ENCODE data around the gene MED20.

DNA sequence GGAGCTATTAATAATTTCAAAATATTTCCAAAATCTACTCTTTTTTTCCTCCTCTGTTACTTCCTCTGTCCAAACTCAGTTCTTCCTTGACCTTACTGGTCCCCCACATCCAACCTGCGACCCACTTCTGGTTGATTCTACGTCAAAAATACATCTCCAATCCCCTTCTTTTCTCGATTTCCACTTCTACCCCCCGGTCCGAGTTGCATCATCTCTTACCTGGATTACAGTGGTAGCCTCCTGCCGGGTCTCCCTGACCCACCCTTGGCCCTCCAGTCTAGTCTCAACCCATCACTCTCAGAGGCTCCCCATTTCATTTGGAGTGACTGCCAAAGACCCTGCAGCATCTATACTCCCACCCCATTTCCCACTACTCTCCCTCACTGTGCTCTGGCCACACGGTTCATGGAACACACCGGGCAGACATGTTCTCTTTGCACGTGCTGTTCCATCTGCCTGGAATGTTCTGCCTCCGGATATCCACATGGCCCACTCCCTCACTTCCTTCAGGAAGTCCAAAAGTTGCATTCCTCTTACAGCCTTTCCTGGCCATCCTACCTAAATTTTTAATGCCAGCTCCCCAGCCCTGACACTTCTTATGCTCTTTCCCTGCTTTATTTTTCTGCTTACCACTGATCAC is 26.8 kb upstream of the MED20 start:
- TF ChIP-seq, protein P1, sequence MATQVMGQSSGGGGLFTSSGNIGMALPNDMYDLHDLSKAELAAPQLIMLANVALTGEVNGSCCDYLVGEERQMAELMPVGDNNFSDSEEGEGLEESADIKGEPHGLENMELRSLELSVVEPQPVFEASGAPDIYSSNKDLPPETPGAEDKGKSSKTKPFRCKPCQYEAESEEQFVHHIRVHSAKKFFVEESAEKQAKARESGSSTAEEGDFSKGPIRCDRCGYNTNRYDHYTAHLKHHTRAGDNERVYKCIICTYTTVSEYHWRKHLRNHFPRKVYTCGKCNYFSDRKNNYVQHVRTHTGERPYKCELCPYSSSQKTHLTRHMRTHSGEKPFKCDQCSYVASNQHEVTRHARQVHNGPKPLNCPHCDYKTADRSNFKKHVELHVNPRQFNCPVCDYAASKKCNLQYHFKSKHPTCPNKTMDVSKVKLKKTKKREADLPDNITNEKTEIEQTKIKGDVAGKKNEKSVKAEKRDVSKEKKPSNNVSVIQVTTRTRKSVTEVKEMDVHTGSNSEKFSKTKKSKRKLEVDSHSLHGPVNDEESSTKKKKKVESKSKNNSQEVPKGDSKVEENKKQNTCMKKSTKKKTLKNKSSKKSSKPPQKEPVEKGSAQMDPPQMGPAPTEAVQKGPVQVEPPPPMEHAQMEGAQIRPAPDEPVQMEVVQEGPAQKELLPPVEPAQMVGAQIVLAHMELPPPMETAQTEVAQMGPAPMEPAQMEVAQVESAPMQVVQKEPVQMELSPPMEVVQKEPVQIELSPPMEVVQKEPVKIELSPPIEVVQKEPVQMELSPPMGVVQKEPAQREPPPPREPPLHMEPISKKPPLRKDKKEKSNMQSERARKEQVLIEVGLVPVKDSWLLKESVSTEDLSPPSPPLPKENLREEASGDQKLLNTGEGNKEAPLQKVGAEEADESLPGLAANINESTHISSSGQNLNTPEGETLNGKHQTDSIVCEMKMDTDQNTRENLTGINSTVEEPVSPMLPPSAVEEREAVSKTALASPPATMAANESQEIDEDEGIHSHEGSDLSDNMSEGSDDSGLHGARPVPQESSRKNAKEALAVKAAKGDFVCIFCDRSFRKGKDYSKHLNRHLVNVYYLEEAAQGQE (IDR thresholded peaks at IDR 0.05; ENCODE audit: insufficient replicate concordance, low read depth), result no peak
- TF ChIP-seq, protein P2, sequence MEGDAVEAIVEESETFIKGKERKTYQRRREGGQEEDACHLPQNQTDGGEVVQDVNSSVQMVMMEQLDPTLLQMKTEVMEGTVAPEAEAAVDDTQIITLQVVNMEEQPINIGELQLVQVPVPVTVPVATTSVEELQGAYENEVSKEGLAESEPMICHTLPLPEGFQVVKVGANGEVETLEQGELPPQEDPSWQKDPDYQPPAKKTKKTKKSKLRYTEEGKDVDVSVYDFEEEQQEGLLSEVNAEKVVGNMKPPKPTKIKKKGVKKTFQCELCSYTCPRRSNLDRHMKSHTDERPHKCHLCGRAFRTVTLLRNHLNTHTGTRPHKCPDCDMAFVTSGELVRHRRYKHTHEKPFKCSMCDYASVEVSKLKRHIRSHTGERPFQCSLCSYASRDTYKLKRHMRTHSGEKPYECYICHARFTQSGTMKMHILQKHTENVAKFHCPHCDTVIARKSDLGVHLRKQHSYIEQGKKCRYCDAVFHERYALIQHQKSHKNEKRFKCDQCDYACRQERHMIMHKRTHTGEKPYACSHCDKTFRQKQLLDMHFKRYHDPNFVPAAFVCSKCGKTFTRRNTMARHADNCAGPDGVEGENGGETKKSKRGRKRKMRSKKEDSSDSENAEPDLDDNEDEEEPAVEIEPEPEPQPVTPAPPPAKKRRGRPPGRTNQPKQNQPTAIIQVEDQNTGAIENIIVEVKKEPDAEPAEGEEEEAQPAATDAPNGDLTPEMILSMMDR (IDR thresholded peaks at IDR 0.05; ENCODE audit: insufficient read depth, low read length), result no peak
- TF ChIP-seq SPI1 (IDR thresholded peaks at IDR 0.05; ENCODE audit: borderline replicate concordance, low read depth) (no peak), POLR2AphosphoS5 (IDR thresholded peaks at IDR 0.05; ENCODE audit: low read depth) (no peak), GABPA (IDR thresholded peaks at IDR 0.05; ENCODE audit: low read depth) (no peak)
